HEK293T (cell line): ENCODE results near the gene C1orf56.
"Not testable (repeated sequence)": the region's sequence is repeated elsewhere in the genome, so short reads cannot be mapped to it uniquely, and the experiment has no call there.

Source experiments
- CTCF ChIA-PET: fragments of 350-600 bp; formaldehyde crosslinking; extraction: SDS; loops from one replicate; lab custom pipeline; 2021; ENCODE audit warnings: antibody characterized with exemption, inconsistent platforms; lab: Yijun Ruan, JAX
- POLR2A ChIA-PET: fragments of 350-600 bp; formaldehyde crosslinking; extraction: SDS; loops from one replicate; lab custom pipeline; 2020; ENCODE audit warnings: antibody characterized with exemption, inconsistent platforms; lab: Yijun Ruan, JAX
- DNase-seq: peaks from one replicate; pipeline ENCODE4 v3.0.0; 2012; ENCODE audit warnings: mixed read lengths; ENCODE audit errors: extremely low spot score
- ARNT ChIP-seq: fragments of 450-650 bp; IDR thresholded peaks from 2 replicates; pipeline ENCODE4 v1.6.1; 2017; ENCODE audit warnings: mild to moderate bottlenecking
- BHLHE40 ChIP-seq: fragments of 450-650 bp; IDR thresholded peaks from 2 replicates; pipeline ENCODE4 v1.6.1; 2016; ENCODE audit warnings: mild to moderate bottlenecking, moderate library complexity, borderline replicate concordance
- CTBP1 ChIP-seq: fragments of 450-650 bp; IDR thresholded peaks from 2 replicates; pipeline ENCODE4 v1.6.1; 2016; ENCODE audit warnings: borderline replicate concordance
- ELF4 ChIP-seq: fragments of 450-650 bp; IDR thresholded peaks from 2 replicates; pipeline ENCODE4 v1.6.1; 2017; ENCODE audit warnings: antibody characterized with exemption
- FOXA1 ChIP-seq: fragments of 450-650 bp; IDR thresholded peaks from 2 replicates; pipeline ENCODE4 v1.6.1; 2016; ENCODE audit warnings: mild to moderate bottlenecking
- FOXK2 ChIP-seq: fragments of 450-650 bp; IDR thresholded peaks from 2 replicates; pipeline ENCODE4 v1.6.1; 2016; ENCODE audit warnings: mild to moderate bottlenecking
- FOXM1 ChIP-seq: fragments of 450-650 bp; IDR thresholded peaks from 2 replicates; pipeline ENCODE4 v1.6.1; 2017; ENCODE audit warnings: mild to moderate bottlenecking, borderline replicate concordance
- HDGF ChIP-seq: fragments of 450-650 bp; IDR thresholded peaks from 2 replicates; pipeline ENCODE4 v1.6.1; 2017; ENCODE audit warnings: antibody characterized with exemption, borderline replicate concordance
- L3MBTL2 ChIP-seq: fragments of 450-650 bp; conservative IDR thresholded peaks from 2 replicates; pipeline ENCODE4 v1.6.1; 2016; ENCODE audit warnings: mild to moderate bottlenecking
- LEF1 ChIP-seq: fragments of 450-650 bp; IDR thresholded peaks from 2 replicates; pipeline ENCODE4 v1.6.1; 2017; ENCODE audit warnings: mild to moderate bottlenecking, borderline replicate concordance
- NFRKB ChIP-seq: fragments of 450-650 bp; IDR thresholded peaks from 2 replicates; pipeline ENCODE4 v1.6.1; 2016; ENCODE audit warnings: mild to moderate bottlenecking, moderate library complexity
- PKNOX1 ChIP-seq: fragments of 450-650 bp; IDR thresholded peaks from 2 replicates; pipeline ENCODE4 v1.6.1; 2016
- SP1 ChIP-seq: fragments of 450-650 bp; IDR thresholded peaks from 2 replicates; pipeline ENCODE4 v1.6.1; 2017
- SUZ12 ChIP-seq: fragments of 450-650 bp; IDR thresholded peaks from 2 replicates; pipeline ENCODE4 v1.6.1; 2016; ENCODE audit warnings: mild to moderate bottlenecking
- TARDBP ChIP-seq: fragments of 450-650 bp; IDR thresholded peaks from 2 replicates; pipeline ENCODE4 v1.6.1; 2016

The C1orf56 gene

GRCh38 chr1:151069103-151069486, 21.5 kb downstream of the C1orf56 start:
- POLR2A ChIA-PET = interaction anchor here (1.1 to 3.9 kb wide), 2 partner anchors 9 to 96 kb away, joined by 5 to 69 read pairs; partner anchors contain the start of genes CDC42SE1 and MLLT11
- CTCF ChIA-PET = no interaction called here
- no peak for DNase-seq
- no peak for TF ChIP-seq L3MBTL2
- no peak for TF ChIP-seq ARNT
- no peak for TF ChIP-seq TARDBP
- no peak for TF ChIP-seq FOXA1
- no peak for TF ChIP-seq BHLHE40
- TF ChIP-seq PKNOX1 = no peak
- TF ChIP-seq SP1 = no peak
- TF ChIP-seq FOXM1 = no peak
- no peak for TF ChIP-seq LEF1

GRCh38 chr1:151070474-151071276, 23.1 kb downstream of the C1orf56 start, which contains the start of gene GABPB2:
GABPB2 (plus strand) TSS chr1:151070761; CDS start chr1:151088190, 17,429 bp downstream.
- peak; percentile 92 for DNase-seq
- POLR2A ChIA-PET = interaction anchor here (0.5 to 3.9 kb wide), 15 partner anchors 10 to 128 kb away, joined by 3 to 69 read pairs (median 4); partner anchors contain the start of genes C1orf56, CDC42SE1, MINDY1 and MLLT11
- CTCF ChIA-PET = interaction anchor here (0.6 to 1.0 kb wide), 4 partner anchors 8 to 136 kb away, joined by 3 to 5 read pairs (median 3); no protein-coding TSS in a partner anchor
- TF ChIP-seq FOXK2 = no peak
- peak; percentile 83 for TF ChIP-seq L3MBTL2
- TF ChIP-seq SP1 = no peak
- peak; percentile 99 for TF ChIP-seq ELF4
- peak; percentile 97 for TF ChIP-seq FOXM1
- TF ChIP-seq CTBP1 = peak; percentile 74
- peak; percentile 59 for TF ChIP-seq TARDBP
- peak; percentile 99 for TF ChIP-seq NFRKB
- TF ChIP-seq SUZ12 = no peak
- no peak for TF ChIP-seq BHLHE40

GRCh38 chr1:151072224-151072623, 24.7 kb downstream of the C1orf56 start:
- no peak for TF ChIP-seq SUZ12
- no peak for TF ChIP-seq FOXA1
- TF ChIP-seq TARDBP = no peak
- TF ChIP-seq ELF4 = no peak
- no peak for TF ChIP-seq LEF1
- no peak for TF ChIP-seq HDGF
- TF ChIP-seq FOXK2 = no peak
- no peak for TF ChIP-seq NFRKB
- no peak for TF ChIP-seq CTBP1
- TF ChIP-seq PKNOX1 = no peak
- TF ChIP-seq ARNT = no peak
- DNase-seq = no peak
- CTCF ChIA-PET = interaction anchor here (0.6 to 2.2 kb wide), 9 partner anchors 9 to 67 kb away, joined by 3 to 7 read pairs (median 5); partner anchors contain the start of gene MINDY1
- POLR2A ChIA-PET = interaction anchor here (0.7 to 3.9 kb wide), 5 partner anchors 12 to 182 kb away, joined by 3 to 69 read pairs (median 3); partner anchors contain the start of genes CDC42SE1, MLLT11, PIP5K1A and PSMD4

GRCh38 chr1:151085953-151086559, 38.5 kb downstream of the C1orf56 start:
- ChIA-PET CTCF (interaction anchor here (0.6 to 1.7 kb wide), 5 partner anchors 13 to 90 kb away, joined by 3 to 14 read pairs (median 4); no protein-coding TSS in a partner anchor), POLR2A (interaction anchor here (1.1 kb wide), 1 partner anchor 15 kb away, joined by 4 read pairs; the partner anchor contains the start of gene GABPB2)
- TF ChIP-seq NFRKB (no peak), ARNT (no peak), BHLHE40 (no peak), L3MBTL2 (no peak), PKNOX1 (no peak), HDGF (no peak), FOXK2 (no peak), FOXA1 (no peak), ELF4 (no peak), SP1 (no peak), LEF1 (no peak)
- DNase-seq = no peak

GRCh38 chr1:151097426-151097825, 49.9 kb downstream of the C1orf56 start:
- DNase-seq = not testable (repeated sequence)
- ChIA-PET CTCF (interaction anchor here (0.9 to 1.0 kb wide), 2 partner anchors 113 to 156 kb away, joined by 3 to 4 read pairs; no protein-coding TSS in a partner anchor), POLR2A (interaction anchor here (0.7 kb wide), 2 partner anchors 26 to 68 kb away, joined by 3 read pairs; partner anchors contain the start of gene GABPB2)

- TF ChIP-seq NFRKB (no peak), LEF1 (no peak), FOXK2 (no peak), SUZ12 (no peak), FOXA1 (no peak)
- POLR2A ChIA-PET = no interaction called here
- CTCF ChIA-PET = interaction anchor here (0.9 to 2.0 kb wide), 2 partner anchors 11 to 113 kb away, joined by 3 to 14 read pairs; no protein-coding TSS in a partner anchor
- no peak for DNase-seq
Observed at GRCh38 chr1:151098126-151098525, 50.6 kb downstream of the C1orf56 start.
